Measurements from ENCODE around the gene TTC34. TPM values are rescaled to one million over a fixed set of nuclear protein-coding genes. Genes with fewer than 3 reads are reported as not detected.

TTC34 gene
- total RNA-seq, 1 experiment from 2014 or later: 1.3 TPM

DNA sequence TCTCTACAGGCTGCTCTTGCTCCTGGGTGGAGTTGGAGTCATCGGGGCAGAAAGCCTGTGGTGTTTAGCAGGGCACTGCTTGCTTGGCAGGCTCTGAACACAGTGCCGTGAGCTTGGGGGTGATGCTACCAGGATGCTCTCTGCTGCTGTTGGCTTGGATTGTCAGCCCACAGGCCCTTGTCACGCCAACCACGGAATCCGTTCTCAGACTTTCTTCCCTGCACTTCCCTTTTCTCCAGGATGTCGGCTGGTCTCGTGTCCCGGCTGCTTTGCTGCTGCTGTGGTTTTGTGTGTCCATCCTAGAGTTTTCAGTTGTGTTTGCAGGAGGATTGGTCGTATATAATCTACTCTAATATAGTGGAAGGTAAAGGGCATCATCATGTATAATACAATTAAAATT lies 44.4 kb upstream of the TTC34 start:
- Histone ChIP-seq H3K27me3 (ENCODE audit: insufficient read depth, low read length) (peaks cover 12% of the 10 kb centered on the region; the same call in 1 of the 2 replicates), H4K20me1 (ENCODE audit: insufficient read depth) (no peaks in the 10 kb centered on the region), H3K9me3 (ENCODE audit: control insufficient read depth in 1 of 2, insufficient read depth in 1 of 2, low read depth in 1 of 2, low read length in 2 of 2) (no peaks in the 10 kb centered on the region), H3K36me3 (ENCODE audit: control insufficient read depth in 1 of 2, insufficient read depth in 2 of 2, low read length in 2 of 2) (no peaks in the 10 kb centered on the region), H2AFZ (ENCODE audit: low read depth, low read length, poor library complexity, severe bottlenecking) (no peak overlapping the region), H3K4me2 (ENCODE audit: low read length) (no peak overlapping the region), H3K4me3 (replicated peaks in 1 of 2; ENCODE audit: low read depth in 1 of 2, low read length in 2 of 2) (no peak overlapping the region), H3K9me2 (ENCODE audit: insufficient read depth) (no peaks in the 10 kb centered on the region), H3K79me2 (ENCODE audit: insufficient read depth, low read length) (no peaks in the 10 kb centered on the region), H3K4me1 (ENCODE audit: control insufficient read depth in 1 of 2, insufficient read depth in 2 of 2, low read length in 2 of 2) (no peaks in the 10 kb centered on the region), H3K27ac (ENCODE audit: low read depth, low read length) (no peak overlapping the region), H3K9ac (ENCODE audit: low read length) (no peak overlapping the region)
- CTCF ChIA-PET: no interaction called here
- BruUV-seq (replicated peaks): no TSS peak
- DNase-seq (ENCODE audit: low read depth, low spot score): no peak
- POLR2A ChIA-PET: no interaction called here
- ATAC-seq: no peak
- RAD21 ChIA-PET (ENCODE audit: low non-redundant PET in 1 of 2, low total read pairs in 2 of 2, uncharacterized antibody in 2 of 2, unreplicated experiment in 2 of 2): no interaction called here
- TF ChIP-seq ZFX (IDR thresholded peaks at IDR 0.05) (no peak), EGR1 (IDR thresholded peaks at IDR 0.05; ENCODE audit: low read depth) (no peak), SRF (IDR thresholded peaks at IDR 0.05; ENCODE audit: low read depth) (no peak), CEBPB (IDR thresholded peaks at IDR 0.05; ENCODE audit: low read depth) (no peak), SP1 (IDR thresholded peaks at IDR 0.05; ENCODE audit: low read depth) (no peak), FOSL1 (IDR thresholded peaks at IDR 0.05; ENCODE audit: low read depth) (no peak), SIN3A (IDR thresholded peaks at IDR 0.05; ENCODE audit: low read depth) (no peak), POLR2AphosphoS5 (IDR thresholded peaks at IDR 0.05; ENCODE audit: low read depth, low read length) (no peak), EZH2 (IDR thresholded peaks at IDR 0.05) (no peak), CBX3 (IDR thresholded peaks at IDR 0.05; ENCODE audit: low read depth) (no peak), ELF1 (IDR thresholded peaks at IDR 0.05; ENCODE audit: borderline replicate concordance, low read depth) (no peak), TCF7L2 (IDR thresholded peaks at IDR 0.05; ENCODE audit: borderline replicate concordance, extremely low read depth, insufficient read depth, insufficient read length) (no peak), JUND (IDR thresholded peaks at IDR 0.05) (no peak), EZH2phosphoT487 (IDR thresholded peaks at IDR 0.05; ENCODE audit: borderline replicate concordance) (no peak)
- TF ChIP-seq, protein P1, sequence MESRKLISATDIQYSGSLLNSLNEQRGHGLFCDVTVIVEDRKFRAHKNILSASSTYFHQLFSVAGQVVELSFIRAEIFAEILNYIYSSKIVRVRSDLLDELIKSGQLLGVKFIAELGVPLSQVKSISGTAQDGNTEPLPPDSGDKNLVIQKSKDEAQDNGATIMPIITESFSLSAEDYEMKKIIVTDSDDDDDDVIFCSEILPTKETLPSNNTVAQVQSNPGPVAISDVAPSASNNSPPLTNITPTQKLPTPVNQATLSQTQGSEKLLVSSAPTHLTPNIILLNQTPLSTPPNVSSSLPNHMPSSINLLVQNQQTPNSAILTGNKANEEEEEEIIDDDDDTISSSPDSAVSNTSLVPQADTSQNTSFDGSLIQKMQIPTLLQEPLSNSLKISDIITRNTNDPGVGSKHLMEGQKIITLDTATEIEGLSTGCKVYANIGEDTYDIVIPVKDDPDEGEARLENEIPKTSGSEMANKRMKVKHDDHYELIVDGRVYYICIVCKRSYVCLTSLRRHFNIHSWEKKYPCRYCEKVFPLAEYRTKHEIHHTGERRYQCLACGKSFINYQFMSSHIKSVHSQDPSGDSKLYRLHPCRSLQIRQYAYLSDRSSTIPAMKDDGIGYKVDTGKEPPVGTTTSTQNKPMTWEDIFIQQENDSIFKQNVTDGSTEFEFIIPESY (IDR thresholded peaks at IDR 0.05; ENCODE audit: extremely low read depth, insufficient replicate concordance, low read length): no peak
- TF ChIP-seq, protein P2, sequence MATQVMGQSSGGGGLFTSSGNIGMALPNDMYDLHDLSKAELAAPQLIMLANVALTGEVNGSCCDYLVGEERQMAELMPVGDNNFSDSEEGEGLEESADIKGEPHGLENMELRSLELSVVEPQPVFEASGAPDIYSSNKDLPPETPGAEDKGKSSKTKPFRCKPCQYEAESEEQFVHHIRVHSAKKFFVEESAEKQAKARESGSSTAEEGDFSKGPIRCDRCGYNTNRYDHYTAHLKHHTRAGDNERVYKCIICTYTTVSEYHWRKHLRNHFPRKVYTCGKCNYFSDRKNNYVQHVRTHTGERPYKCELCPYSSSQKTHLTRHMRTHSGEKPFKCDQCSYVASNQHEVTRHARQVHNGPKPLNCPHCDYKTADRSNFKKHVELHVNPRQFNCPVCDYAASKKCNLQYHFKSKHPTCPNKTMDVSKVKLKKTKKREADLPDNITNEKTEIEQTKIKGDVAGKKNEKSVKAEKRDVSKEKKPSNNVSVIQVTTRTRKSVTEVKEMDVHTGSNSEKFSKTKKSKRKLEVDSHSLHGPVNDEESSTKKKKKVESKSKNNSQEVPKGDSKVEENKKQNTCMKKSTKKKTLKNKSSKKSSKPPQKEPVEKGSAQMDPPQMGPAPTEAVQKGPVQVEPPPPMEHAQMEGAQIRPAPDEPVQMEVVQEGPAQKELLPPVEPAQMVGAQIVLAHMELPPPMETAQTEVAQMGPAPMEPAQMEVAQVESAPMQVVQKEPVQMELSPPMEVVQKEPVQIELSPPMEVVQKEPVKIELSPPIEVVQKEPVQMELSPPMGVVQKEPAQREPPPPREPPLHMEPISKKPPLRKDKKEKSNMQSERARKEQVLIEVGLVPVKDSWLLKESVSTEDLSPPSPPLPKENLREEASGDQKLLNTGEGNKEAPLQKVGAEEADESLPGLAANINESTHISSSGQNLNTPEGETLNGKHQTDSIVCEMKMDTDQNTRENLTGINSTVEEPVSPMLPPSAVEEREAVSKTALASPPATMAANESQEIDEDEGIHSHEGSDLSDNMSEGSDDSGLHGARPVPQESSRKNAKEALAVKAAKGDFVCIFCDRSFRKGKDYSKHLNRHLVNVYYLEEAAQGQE (IDR thresholded peaks at IDR 0.05; ENCODE audit: low read depth): no peak
- TF ChIP-seq, protein P3, sequence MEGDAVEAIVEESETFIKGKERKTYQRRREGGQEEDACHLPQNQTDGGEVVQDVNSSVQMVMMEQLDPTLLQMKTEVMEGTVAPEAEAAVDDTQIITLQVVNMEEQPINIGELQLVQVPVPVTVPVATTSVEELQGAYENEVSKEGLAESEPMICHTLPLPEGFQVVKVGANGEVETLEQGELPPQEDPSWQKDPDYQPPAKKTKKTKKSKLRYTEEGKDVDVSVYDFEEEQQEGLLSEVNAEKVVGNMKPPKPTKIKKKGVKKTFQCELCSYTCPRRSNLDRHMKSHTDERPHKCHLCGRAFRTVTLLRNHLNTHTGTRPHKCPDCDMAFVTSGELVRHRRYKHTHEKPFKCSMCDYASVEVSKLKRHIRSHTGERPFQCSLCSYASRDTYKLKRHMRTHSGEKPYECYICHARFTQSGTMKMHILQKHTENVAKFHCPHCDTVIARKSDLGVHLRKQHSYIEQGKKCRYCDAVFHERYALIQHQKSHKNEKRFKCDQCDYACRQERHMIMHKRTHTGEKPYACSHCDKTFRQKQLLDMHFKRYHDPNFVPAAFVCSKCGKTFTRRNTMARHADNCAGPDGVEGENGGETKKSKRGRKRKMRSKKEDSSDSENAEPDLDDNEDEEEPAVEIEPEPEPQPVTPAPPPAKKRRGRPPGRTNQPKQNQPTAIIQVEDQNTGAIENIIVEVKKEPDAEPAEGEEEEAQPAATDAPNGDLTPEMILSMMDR (IDR thresholded peaks at IDR 0.05 in 2 of 3, conservative IDR thresholded peaks at IDR 0.05 in 1 of 3; ENCODE audit: borderline replicate concordance in 1 of 3, insufficient read depth in 1 of 3, low read depth in 2 of 3, low read length in 2 of 3): no peak
- TF ChIP-seq, protein P4, sequence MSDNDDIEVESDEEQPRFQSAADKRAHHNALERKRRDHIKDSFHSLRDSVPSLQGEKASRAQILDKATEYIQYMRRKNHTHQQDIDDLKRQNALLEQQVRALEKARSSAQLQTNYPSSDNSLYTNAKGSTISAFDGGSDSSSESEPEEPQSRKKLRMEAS (IDR thresholded peaks at IDR 0.05): no peak
- intact Hi-C loops (cut with micrococcal nuclease): no loop called here
